Sigmoid colon (tissue), 7 donors: ENCODE measurements around the gene ABCC3. TPM values are rescaled to one million over a fixed set of nuclear protein-coding genes. Genes with fewer than 3 reads are reported as not detected.

Experiments
- DNase-seq: peaks from one replicate; pipeline ENCODE4 v3.0.0-alpha.2; 2019
- H3K27ac ChIP-seq, 4 donors: fragments of 200-600 bp; sonication (generic); one replicate each; pipeline ENCODE4 v1.5.1; 2016 to 2019; ENCODE audit warnings: mild to moderate bottlenecking in 1 of 4
- H3K27me3 ChIP-seq, 3 donors: fragments of 200-600 bp; sonication (generic); one replicate each; pipeline ENCODE4 v1.5.1; 2019; ENCODE audit warnings: mild to moderate bottlenecking in 1 of 3
- H3K36me3 ChIP-seq, 4 donors: fragments of 200-600 bp; sonication (generic); one replicate each; pipeline ENCODE4 v1.5.1; 2016 to 2019
- H3K4me1 ChIP-seq, 4 donors: fragments of 200-600 bp; sonication (generic); one replicate each; pipeline ENCODE4 v1.5.1; 2017 to 2019
- H3K4me3 ChIP-seq, 4 donors: fragments of 200-600 bp; sonication (generic); one replicate each; pipeline ENCODE4 v1.5.1; 2017 to 2019; ENCODE audit warnings: mild to moderate bottlenecking in 2 of 4, moderate library complexity in 1 of 4
- H3K9me3 ChIP-seq, 4 donors: fragments of 200-600 bp in 3 of 4; sonication (generic) in 3 of 4; one replicate each; pipeline versions ENCODE4 v1.5.1 to v1.6.1; 2013 to 2019
- CTCF ChIP-seq, 4 experiments: fragments of 450-650 bp in 3 of 4; fragments of 200-600 bp in 1 of 4; IDR thresholded peaks; one replicate each; pipeline ENCODE4 v1.5.1; 2016 to 2019; ENCODE audit warnings: antibody characterized with exemption in 4 of 4, mild to moderate bottlenecking in 3 of 4, moderate library complexity in 2 of 4
- EP300 ChIP-seq, 4 donors: sonication (generic); formaldehyde crosslinking; IDR thresholded peaks; one replicate each; pipeline ENCODE4 v1.6.1; 2017; ENCODE audit warnings: antibody characterized with exemption in 4 of 4
- POLR2A ChIP-seq, 2 donors: fragments of 450-650 bp; IDR thresholded peaks; one replicate each; pipeline ENCODE4 v1.6.1; 2016; ENCODE audit warnings: antibody characterized with exemption in 2 of 2, mild to moderate bottlenecking in 2 of 2, moderate library complexity in 2 of 2
- POLR2AphosphoS5 ChIP-seq, 4 donors: sonication (generic); formaldehyde crosslinking; IDR thresholded peaks; one replicate each; pipeline ENCODE4 v1.6.1; 2017; ENCODE audit warnings: antibody characterized with exemption in 4 of 4
- WGBS, 2 donors: extraction: QIAGEN DNeasy Blood & Tissue Kit; methylation state at CpG; one replicate each; pipeline ENCODE4 v1.1.7; 2013; 5-methylcytosine and 5-hydroxymethylcytosine counted together
- intact Hi-C: fragments of 100-400 bp; cut with DNase I; formaldehyde crosslinking; loops from one replicate; pipeline ENCODE4 v1.15.1; 2023
- polyA plus RNA-seq, 3 donors: library from polyadenylated mRNA; stranded (reverse); fragments of 200-250 nt; gene quantifications; one replicate each; pipeline ENCODE4 v1.2.3, GENCODE V29; 2013
- total RNA-seq, 4 donors: library from RNA; depleted of rRNA; stranded (reverse); fragments of >200 nt; gene quantifications; one replicate each; pipeline ENCODE4 v1.1.0, GENCODE V29; 2016
- donor health status: healthy with polysubstance abuse.
- donor health status: Bipolar disorder and iron deficiency.
- donor health status: healthy.

Gene ABCC3
- total and polyA plus RNA-seq, 7 donors = 0.71 to 94.1 (median 2.6) TPM

DNA sequence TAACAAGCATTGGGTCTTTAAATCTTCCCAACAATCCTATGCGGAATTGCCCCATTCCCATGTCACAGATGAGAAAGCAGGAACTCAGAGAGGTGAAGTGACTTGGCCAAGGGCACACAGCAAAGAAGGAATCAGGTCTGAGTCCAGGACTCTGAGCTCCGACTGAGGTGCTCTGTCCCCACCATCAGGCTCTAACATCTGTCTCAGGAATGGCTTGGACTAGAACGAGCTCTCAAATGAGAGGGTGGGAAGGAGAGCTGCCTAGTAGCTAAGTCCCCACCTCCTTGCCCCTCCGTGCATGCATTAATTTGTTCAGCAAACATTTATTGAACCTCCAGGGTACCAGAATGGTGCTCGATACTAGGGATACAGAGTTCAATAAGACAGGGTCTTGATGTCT is 26.7 kb downstream of the ABCC3 start:
- intact Hi-C loops = no loop called here
- H3K4me1 ChIP-seq = peaks cover 0 to 33% (median 25%) of the 10 kb centered on the region in 4 donors
- no peak for DNase-seq

GRCh38 chr17:50661795-50662391 is 27.2 kb downstream of the ABCC3 start:
- Histone ChIP-seq H3K9me3 (no peaks in the 10 kb centered on the region), H3K27ac (peak overlapping the region; percentile 32 to 50 (median 46)), H3K4me3 (no peak overlapping the region), H3K4me1 (peaks cover 0 to 33% (median 25%) of the 10 kb centered on the region in 4 donors), H3K27me3 (no peaks in the 10 kb centered on the region), H3K36me3 (no peaks in the 10 kb centered on the region)
- intact Hi-C loops = no loop called here
- 13 to 41% methylated on average over 9 of the region's 9 CpGs for WGBS, 2 donors
- DNase-seq = peak; percentile 81
- TF ChIP-seq POLR2AphosphoS5 (IDR thresholded peaks at IDR 0.05) (peak in 3 of 4 donors; percentile 57 to 66 (median 62)), POLR2A (IDR thresholded peaks at IDR 0.05) (no peak), EP300 (IDR thresholded peaks at IDR 0.05) (peak in 1 of 4 donors; percentile 49)

More for the DNA sequence above, 26.7 kb downstream of the ABCC3 start:
- Histone ChIP-seq H3K36me3 (no peaks in the 10 kb centered on the region), H3K27me3 (no peaks in the 10 kb centered on the region), H3K27ac (peak overlapping the region; percentile 32 to 50 (median 46)), H3K4me3 (no peak overlapping the region), H3K9me3 (no peaks in the 10 kb centered on the region)
- WGBS, 2 donors = 49 to 76% methylated on average over 5 of the region's 5 CpGs
- TF ChIP-seq EP300 (IDR thresholded peaks at IDR 0.05) = no peak
- no peak for TF ChIP-seq POLR2AphosphoS5 (IDR thresholded peaks at IDR 0.05)
- TF ChIP-seq CTCF (IDR thresholded peaks at IDR 0.05) = no peak
- TF ChIP-seq POLR2A (IDR thresholded peaks at IDR 0.05) = no peak

DNA sequence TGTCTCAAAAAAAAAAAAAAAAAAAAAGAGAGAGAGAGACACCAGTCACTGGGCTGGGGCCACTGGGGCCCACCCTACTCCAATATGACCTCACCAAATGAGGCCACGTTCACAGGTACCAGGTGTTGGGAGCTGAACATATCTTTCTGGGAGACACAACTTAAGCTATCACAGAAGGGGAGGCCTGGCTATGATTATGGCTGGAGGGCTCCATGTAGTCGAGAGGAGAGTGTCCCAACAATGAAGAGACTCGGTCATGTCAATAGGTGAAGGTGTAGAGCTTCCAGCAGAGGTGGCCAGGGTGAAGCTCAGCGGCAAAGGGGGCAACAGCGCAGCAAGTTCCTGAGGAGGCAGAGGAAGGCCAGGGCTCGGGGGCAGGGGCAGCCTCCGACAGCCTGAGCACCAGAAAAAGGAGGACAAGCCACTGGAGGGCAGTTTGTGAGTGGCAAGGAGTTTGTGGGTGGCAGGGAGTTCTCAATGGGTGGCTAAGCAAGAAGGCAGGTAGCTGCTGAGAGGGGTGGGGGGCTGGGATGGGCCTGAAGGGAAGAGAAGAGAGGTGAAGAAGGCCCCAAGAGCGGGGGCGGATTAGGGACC is 28.0 kb downstream of the ABCC3 start:
- no peak for DNase-seq
- H3K4me1 ChIP-seq = peaks cover 0 to 33% (median 25%) of the 10 kb centered on the region in 4 donors
- no peaks in the 10 kb centered on the region for H3K27me3 ChIP-seq
- H3K27ac ChIP-seq = peak overlapping the region in 2 of 4 donors; percentile 44 to 50
- H3K4me3 ChIP-seq = no peak overlapping the region
- H3K36me3 ChIP-seq = no peaks in the 10 kb centered on the region
- no peaks in the 10 kb centered on the region for H3K9me3 ChIP-seq
- 92 to 93% methylated on average over 9 of the region's 9 CpGs for WGBS, 2 donors
- TF ChIP-seq POLR2A (IDR thresholded peaks at IDR 0.05) = no peak
- TF ChIP-seq EP300 (IDR thresholded peaks at IDR 0.05) = no peak
- TF ChIP-seq POLR2AphosphoS5 (IDR thresholded peaks at IDR 0.05) = no peak
- no peak for TF ChIP-seq CTCF (IDR thresholded peaks at IDR 0.05)
- intact Hi-C loops = no loop called here

DNA sequence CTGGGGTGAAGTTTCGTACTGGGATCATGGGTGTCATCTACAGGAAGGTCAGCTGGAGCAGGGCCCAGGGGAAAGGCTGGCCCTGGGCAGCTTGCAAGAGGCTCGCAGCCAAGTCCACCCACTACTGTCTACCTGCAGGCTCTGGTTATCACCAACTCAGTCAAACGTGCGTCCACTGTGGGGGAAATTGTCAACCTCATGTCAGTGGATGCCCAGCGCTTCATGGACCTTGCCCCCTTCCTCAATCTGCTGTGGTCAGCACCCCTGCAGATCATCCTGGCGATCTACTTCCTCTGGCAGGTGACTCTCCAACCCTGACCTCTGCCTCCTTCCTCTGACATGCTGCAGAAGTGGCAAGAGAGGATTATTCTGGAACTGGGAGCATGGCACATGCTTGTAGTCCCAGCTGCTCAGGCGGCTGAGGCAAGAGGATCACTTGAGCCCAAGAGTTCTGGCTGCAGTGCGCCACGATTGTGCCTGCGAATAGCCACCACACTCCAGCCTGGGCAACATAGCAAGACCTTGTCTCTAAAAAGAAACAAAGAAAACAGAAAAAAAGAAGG is 29.2 kb downstream of the ABCC3 start:
- H3K27me3 ChIP-seq = no peaks in the 10 kb centered on the region
- 86 to 89% methylated on average over 10 of the region's 10 CpGs for whole genome bisulfite sequencing, 2 donors
- no peak for DNase-seq
- no peaks in the 10 kb centered on the region for H3K9me3 ChIP-seq
- H3K36me3 ChIP-seq = no peaks in the 10 kb centered on the region
- intact Hi-C loops = no loop called here
- H3K4me3 ChIP-seq = no peak overlapping the region
- TF ChIP-seq CTCF (IDR thresholded peaks at IDR 0.05) (no peak), POLR2A (IDR thresholded peaks at IDR 0.05) (no peak), EP300 (IDR thresholded peaks at IDR 0.05) (no peak), POLR2AphosphoS5 (IDR thresholded peaks at IDR 0.05) (no peak)
- no peak overlapping the region for H3K27ac ChIP-seq
- H3K4me1 ChIP-seq = peaks cover 0 to 33% (median 25%) of the 10 kb centered on the region in 4 donors

DNA sequence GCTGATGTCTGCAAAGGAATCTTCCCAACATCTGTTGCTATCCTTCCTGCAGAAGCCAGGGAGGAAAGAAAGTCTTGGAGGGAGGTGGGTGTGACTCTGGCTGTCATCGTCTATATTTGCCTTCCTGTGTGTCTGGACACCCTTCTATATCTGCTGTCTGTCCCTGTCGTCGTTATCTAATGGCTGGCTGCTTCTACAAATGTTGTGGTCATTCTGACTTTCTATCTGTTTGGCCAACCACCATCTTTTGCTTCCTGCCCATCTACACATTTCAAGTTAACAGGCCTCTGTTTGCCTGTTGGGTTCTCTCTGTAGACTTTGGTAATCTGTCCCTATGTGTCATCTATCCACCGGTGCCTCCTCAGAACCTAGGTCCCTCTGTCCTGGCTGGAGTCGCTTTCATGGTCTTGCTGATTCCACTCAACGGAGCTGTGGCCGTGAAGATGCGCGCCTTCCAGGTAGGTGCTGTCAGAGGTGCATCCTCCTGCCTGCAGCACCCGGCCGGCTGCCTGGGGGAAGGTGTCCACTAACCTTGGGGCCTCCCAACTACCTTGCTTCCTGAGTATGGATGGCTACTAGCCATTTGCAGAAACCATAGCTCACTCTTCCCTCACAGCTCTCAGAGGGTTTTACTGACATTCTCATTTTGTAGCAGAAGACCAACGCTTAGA is 30.2 kb downstream of the ABCC3 start:
- Histone ChIP-seq H3K9me3 (no peaks in the 10 kb centered on the region), H3K4me1 (peaks cover 0 to 25% (median 23%) of the 10 kb centered on the region in 4 donors), H3K36me3 (no peaks in the 10 kb centered on the region), H3K27me3 (no peaks in the 10 kb centered on the region), H3K4me3 (no peak overlapping the region), H3K27ac (no peak overlapping the region)
- 87 to 89% methylated on average over 12 of the region's 12 CpGs for WGBS, 2 donors
- intact Hi-C loops = no loop called here
- TF ChIP-seq CTCF (IDR thresholded peaks at IDR 0.05) (no peak), POLR2A (IDR thresholded peaks at IDR 0.05) (no peak), POLR2AphosphoS5 (IDR thresholded peaks at IDR 0.05) (no peak), EP300 (IDR thresholded peaks at IDR 0.05) (no peak)
- no peak for DNase-seq
